Suprapubic skin (tissue), 3 donors: ENCODE data around the gene STRN.

Experiments used
- POLR2A ChIP-seq, 2 donors: fragments of 450-650 bp; IDR thresholded peaks; one replicate each; pipeline ENCODE4 v1.6.1; 2017; ENCODE audit warnings: antibody characterized with exemption in 2 of 2, mild to moderate bottlenecking in 2 of 2, moderate library complexity in 2 of 2
- TF ChIP-seq, protein P1 (sequence below), 2 donors: fragments of 200-600 bp in 1 of 2; fragments of 450-650 bp in 1 of 2; sonication (generic) in 1 of 2; IDR thresholded peaks; one replicate each; pipeline ENCODE4 v1.5.1; 2016 to 2019; ENCODE audit warnings: antibody characterized with exemption in 2 of 2, mild to moderate bottlenecking in 1 of 2, moderate library complexity in 1 of 2

DNA sequence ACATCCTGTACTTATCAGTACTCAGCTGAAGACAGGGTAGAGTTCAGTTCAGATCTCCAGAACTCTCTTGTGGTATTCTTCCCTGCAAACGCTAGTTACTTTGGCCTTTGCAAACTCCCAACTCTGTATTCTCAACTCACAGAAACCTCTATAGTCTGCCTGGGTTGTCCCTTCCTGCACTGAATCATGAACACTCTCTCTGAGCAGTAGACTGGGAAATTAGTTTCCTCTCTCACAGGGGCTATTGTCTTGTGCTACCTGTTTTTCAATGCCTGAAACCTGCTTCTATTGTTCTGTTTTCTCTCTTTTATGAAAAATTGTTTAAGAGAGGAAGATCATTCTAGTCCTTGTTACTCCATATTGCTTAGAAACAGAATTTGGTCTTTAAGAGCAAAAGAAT is 135.2 kb downstream of the STRN start:
- TF ChIP-seq, protein P1, sequence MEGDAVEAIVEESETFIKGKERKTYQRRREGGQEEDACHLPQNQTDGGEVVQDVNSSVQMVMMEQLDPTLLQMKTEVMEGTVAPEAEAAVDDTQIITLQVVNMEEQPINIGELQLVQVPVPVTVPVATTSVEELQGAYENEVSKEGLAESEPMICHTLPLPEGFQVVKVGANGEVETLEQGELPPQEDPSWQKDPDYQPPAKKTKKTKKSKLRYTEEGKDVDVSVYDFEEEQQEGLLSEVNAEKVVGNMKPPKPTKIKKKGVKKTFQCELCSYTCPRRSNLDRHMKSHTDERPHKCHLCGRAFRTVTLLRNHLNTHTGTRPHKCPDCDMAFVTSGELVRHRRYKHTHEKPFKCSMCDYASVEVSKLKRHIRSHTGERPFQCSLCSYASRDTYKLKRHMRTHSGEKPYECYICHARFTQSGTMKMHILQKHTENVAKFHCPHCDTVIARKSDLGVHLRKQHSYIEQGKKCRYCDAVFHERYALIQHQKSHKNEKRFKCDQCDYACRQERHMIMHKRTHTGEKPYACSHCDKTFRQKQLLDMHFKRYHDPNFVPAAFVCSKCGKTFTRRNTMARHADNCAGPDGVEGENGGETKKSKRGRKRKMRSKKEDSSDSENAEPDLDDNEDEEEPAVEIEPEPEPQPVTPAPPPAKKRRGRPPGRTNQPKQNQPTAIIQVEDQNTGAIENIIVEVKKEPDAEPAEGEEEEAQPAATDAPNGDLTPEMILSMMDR (IDR thresholded peaks at IDR 0.05) = no peak
- no peak for TF ChIP-seq POLR2A (IDR thresholded peaks at IDR 0.05)
